AG04450 (cell line): Measurements from ENCODE around the gene DNAH10. TPM values are rescaled to one million over a fixed set of nuclear protein-coding genes. Genes with fewer than 3 reads are reported as not detected.

ENCODE experiments used
- CTCF ChIA-PET: fragments of 300-600, 350-600 bp; formaldehyde crosslinking; extraction: SDS; loops from one replicate; lab custom pipeline; 2022; ENCODE audit warnings: antibody characterized with exemption, inconsistent platforms; lab: Charles Lee
- POLR2A ChIA-PET: fragments of 350-600 bp; formaldehyde crosslinking; extraction: SDS; loops from one replicate; lab custom pipeline; 2021; ENCODE audit warnings: antibody characterized with exemption, inconsistent platforms; lab: Yijun Ruan, JAX
- DNase-seq: peaks from one replicate; pipeline ENCODE4 v3.0.0-alpha.2; 2011; ENCODE audit warnings: low read depth, low spot score
- H3K27ac ChIP-seq: one replicate; pipeline ENCODE4 v1.5.1; 2012; ENCODE audit warnings: low read depth, low read length, control low read depth
- H3K27me3 ChIP-seq: one replicate; pipeline ENCODE4 v1.6.0; 2012; ENCODE audit warnings: low read length; ENCODE audit not compliant: control insufficient read depth, insufficient read depth
- H3K4me3 ChIP-seq: 2 replicates; pipeline ENCODE4 v1.5.1; 2011; ENCODE audit warnings: mild to moderate bottlenecking, low read depth, low read length, control low read depth
- H3K9me3 ChIP-seq: 2 replicates; pipeline ENCODE4 v1.5.1; 2012; ENCODE audit warnings: low read length; ENCODE audit not compliant: control insufficient read depth, insufficient read depth
- polyA plus RNA-seq: library from polyadenylated mRNA; depleted of rRNA; stranded (reverse); fragments of >200 nt; gene quantifications from 2 replicates; pipeline ENCODE4 v1.2.3, GENCODE V29; 2011
- TF ChIP-seq, protein P1 (sequence below): IDR thresholded peaks from 2 replicates; pipeline ENCODE4 v1.5.1; 2011; ENCODE audit warnings: low read depth, low read length, control low read depth, inconsistent platforms

Gene DNAH10
- polyA plus RNA-seq, 1 experiment, result 9.1 TPM

- Histone ChIP-seq H3K4me3 (no peak overlapping the region), H3K27me3 (no peaks in the 10 kb centered on the region), H3K9me3 (peaks cover 5% of the 10 kb centered on the region; the same call in 1 of the 2 replicates), H3K27ac (no peak overlapping the region)
- no peak for DNase-seq
- TF ChIP-seq, protein P1, sequence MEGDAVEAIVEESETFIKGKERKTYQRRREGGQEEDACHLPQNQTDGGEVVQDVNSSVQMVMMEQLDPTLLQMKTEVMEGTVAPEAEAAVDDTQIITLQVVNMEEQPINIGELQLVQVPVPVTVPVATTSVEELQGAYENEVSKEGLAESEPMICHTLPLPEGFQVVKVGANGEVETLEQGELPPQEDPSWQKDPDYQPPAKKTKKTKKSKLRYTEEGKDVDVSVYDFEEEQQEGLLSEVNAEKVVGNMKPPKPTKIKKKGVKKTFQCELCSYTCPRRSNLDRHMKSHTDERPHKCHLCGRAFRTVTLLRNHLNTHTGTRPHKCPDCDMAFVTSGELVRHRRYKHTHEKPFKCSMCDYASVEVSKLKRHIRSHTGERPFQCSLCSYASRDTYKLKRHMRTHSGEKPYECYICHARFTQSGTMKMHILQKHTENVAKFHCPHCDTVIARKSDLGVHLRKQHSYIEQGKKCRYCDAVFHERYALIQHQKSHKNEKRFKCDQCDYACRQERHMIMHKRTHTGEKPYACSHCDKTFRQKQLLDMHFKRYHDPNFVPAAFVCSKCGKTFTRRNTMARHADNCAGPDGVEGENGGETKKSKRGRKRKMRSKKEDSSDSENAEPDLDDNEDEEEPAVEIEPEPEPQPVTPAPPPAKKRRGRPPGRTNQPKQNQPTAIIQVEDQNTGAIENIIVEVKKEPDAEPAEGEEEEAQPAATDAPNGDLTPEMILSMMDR, result no peak
- CTCF ChIA-PET, result interaction anchor here (0.6 kb wide), 1 partner anchor 16 kb away, joined by 3 read pairs; no protein-coding TSS in a partner anchor
- POLR2A ChIA-PET, result no interaction called here
These were observed 187.0 kb downstream of the DNAH10 start for GRCh38 chr12:123948796-123949769.

- Histone ChIP-seq H3K9me3 (peaks cover 7% of the 10 kb centered on the region; the same call in 1 of the 2 replicates), H3K27ac (no peak overlapping the region), H3K27me3 (no peaks in the 10 kb centered on the region), H3K4me3 (no peak overlapping the region)
- DNase-seq, result no peak
- TF ChIP-seq, protein P1, result no peak
- CTCF ChIA-PET, result no interaction called here
- POLR2A ChIA-PET, result no interaction called here
These were observed 187.7 kb downstream of the DNAH10 start for GRCh38 chr12:123949770-123950165.

DNA sequence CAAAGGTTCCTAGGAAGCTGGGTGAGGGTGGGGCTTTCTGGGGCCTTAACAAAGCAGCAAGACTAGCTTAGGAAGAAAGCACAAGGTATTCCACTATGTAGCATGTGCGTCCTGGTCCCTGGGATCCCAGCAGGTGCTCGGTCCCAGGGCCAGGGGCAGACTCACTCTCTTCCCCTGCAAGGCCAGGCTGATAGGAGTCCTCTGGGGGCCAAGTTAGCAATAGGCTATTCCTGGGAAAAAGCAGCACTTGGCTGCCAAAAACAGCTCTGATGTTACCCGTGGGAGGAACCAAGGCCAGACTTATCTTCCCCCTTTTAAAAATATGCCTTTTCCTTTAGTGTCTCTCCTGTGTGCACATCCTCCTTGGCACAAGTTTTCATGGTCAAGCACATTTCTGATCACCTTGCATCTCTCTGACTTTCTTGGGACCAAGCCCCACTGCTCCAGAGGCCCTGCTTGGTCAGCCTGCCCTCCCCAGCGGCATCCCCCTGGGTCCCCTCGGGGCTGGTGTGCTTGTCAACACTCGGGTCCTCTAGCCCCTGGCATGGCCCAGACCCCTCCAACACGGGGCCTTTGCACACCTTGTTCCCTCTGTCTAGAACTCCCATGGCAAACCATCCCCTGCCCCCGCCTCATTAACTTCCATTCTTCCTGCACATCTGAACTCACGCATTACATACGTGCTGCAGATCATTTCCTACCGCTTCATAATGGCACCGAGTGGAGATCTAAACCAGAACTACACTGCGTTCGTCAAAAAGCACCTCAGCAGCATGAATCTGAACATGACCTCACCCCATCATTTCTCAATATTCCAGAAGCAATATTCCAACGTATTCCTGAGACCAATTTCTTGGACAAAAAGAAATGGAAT is 188.6 kb downstream of the DNAH10 start:
- Histone ChIP-seq H3K27ac (peak overlapping the region; percentile 11), H3K27me3 (no peaks in the 10 kb centered on the region), H3K9me3 (peaks cover 8% of the 10 kb centered on the region; the same call in 1 of the 2 replicates), H3K4me3 (no peak overlapping the region)
- POLR2A ChIA-PET, result no interaction called here
- CTCF ChIA-PET, result interaction anchor here (1.9 to 2.1 kb wide), 2 partner anchors 12 to 45 kb away, joined by 4 to 6 read pairs; no protein-coding TSS in a partner anchor
- DNase-seq, result no peak
- TF ChIP-seq, protein P1, result no peak

- CTCF ChIA-PET, result interaction anchor here (1.9 to 2.1 kb wide), 2 partner anchors 13 to 46 kb away, joined by 4 to 6 read pairs; no protein-coding TSS in a partner anchor
- TF ChIP-seq, protein P1, result no peak
- DNase-seq, result no peak
- no peak overlapping the region for H3K27ac ChIP-seq
- no peak overlapping the region for H3K4me3 ChIP-seq
- H3K9me3 ChIP-seq, result peaks cover 8% of the 10 kb centered on the region; the same call in 1 of the 2 replicates
- POLR2A ChIA-PET, result interaction anchor here (0.5 to 1.5 kb wide), 2 partner anchors 9 to 19 kb away, joined by 6 to 11 read pairs; no protein-coding TSS in a partner anchor
- H3K27me3 ChIP-seq, result no peaks in the 10 kb centered on the region
These were observed 189.4 kb downstream of the DNAH10 start for GRCh38 chr12:123951467-123951866.
